PC-9 (cell line): Measurements from ENCODE around the gene PHC3.

ENCODE experiments used
- EZH2 ChIP-seq: fragments of 200-600 bp; sonication (generic); IDR thresholded peaks from 2 replicates; pipeline ENCODE4 v1.8.0; 2017; ENCODE audit warnings: antibody characterized with exemption, low read depth
- TF ChIP-seq, protein P1 (sequence below): fragments of 200-600 bp; sonication (generic); conservative IDR thresholded peaks from 2 replicates; pipeline ENCODE4 v1.6.1; 2017; ENCODE audit warnings: mixed run types, antibody characterized with exemption, mild to moderate bottlenecking, moderate library complexity

DNA sequence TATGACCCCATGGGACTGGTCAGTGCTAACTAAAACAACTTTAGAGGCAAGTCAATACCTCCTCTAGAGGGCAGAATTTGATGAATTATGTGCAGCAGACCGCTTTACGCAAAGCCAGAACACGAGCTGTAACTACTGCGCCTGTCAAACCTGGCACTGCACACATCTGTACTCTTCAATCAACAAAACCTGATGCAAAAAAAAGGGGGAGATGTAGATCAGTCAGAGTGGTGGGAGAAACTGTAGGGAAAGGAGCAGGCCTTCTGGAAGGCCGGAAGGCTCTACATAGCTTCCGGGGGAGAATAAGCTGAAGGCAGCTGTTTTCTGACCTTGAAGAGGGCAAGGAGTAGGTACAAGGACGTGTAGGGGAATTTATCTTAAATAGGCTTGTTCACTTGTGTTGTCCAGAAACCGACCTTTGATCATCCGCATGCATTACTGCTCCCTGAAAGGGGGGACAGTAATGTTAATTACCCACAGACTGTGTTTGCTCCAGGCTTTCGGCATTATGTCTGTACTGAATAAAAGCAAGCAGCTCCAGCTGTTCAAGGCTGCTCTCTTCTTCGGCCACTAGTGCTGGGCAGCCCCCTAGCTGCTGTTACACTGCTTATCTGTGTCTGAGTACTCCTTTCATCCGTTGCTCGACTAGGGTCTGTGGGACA lies 102.8 kb downstream of the PHC3 start:
- TF ChIP-seq, protein P1, sequence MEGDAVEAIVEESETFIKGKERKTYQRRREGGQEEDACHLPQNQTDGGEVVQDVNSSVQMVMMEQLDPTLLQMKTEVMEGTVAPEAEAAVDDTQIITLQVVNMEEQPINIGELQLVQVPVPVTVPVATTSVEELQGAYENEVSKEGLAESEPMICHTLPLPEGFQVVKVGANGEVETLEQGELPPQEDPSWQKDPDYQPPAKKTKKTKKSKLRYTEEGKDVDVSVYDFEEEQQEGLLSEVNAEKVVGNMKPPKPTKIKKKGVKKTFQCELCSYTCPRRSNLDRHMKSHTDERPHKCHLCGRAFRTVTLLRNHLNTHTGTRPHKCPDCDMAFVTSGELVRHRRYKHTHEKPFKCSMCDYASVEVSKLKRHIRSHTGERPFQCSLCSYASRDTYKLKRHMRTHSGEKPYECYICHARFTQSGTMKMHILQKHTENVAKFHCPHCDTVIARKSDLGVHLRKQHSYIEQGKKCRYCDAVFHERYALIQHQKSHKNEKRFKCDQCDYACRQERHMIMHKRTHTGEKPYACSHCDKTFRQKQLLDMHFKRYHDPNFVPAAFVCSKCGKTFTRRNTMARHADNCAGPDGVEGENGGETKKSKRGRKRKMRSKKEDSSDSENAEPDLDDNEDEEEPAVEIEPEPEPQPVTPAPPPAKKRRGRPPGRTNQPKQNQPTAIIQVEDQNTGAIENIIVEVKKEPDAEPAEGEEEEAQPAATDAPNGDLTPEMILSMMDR: 0 out of 2 replicates have a peak, but pooled peaks have one; percentile 29
- TF ChIP-seq EZH2: no peak
